GM13977 (cell line): ENCODE results near the gene CDX2.

Source experiments
- DNase-seq: peaks from one replicate; pipeline ENCODE4 v3.0.0; 2012; ENCODE audit warnings: low spot score
- in situ Hi-C: fragments of 300-500 bp; cut with MboI; formaldehyde crosslinking; loops from one replicate; pipeline ENCODE4 v1.12.0; 2022; ENCODE audit warnings: low sequenced_read_pairs, low pct_unique_long_range_greater_than_20kb, mixed read lengths, inconsistent platforms; ENCODE audit not compliant: unreplicated experiment
- TF ChIP-seq, protein P1 (sequence below): IDR thresholded peaks from 2 replicates; pipeline ENCODE4 v1.5.1; 2012; ENCODE audit warnings: mild to moderate bottlenecking, control low read depth; ENCODE audit not compliant: insufficient read depth; ENCODE audit errors: extremely low read depth, missing control alignments

CDX2 gene

DNA sequence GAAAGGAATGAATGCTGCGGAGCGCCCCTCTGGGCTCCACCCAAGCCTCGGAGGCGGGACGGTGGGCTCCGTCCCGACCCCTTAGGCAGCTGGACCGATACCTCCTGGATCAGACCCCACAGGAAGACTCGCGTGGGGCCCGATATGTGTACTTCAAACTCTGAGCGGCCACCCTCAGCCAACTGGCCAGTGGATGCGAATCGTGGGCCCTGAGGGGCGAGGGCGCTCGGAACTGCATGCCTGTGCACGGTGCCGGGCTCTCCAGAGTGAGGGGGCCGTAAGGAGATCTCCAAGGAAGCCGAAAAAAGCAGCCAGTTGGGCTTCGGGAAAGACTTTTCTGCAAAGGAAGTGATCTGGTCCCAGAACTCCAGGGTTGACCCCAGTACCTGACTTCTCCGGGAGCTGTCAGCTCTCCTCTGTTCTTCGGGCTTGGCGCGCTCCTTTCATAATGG is 40.7 kb downstream of the CDX2 start:
- DNase-seq, result no peak
- in situ Hi-C loops, result loop anchor here (5.0 kb wide), 1 partner anchor 44 kb away; no protein-coding TSS in a partner anchor
- TF ChIP-seq, protein P1, sequence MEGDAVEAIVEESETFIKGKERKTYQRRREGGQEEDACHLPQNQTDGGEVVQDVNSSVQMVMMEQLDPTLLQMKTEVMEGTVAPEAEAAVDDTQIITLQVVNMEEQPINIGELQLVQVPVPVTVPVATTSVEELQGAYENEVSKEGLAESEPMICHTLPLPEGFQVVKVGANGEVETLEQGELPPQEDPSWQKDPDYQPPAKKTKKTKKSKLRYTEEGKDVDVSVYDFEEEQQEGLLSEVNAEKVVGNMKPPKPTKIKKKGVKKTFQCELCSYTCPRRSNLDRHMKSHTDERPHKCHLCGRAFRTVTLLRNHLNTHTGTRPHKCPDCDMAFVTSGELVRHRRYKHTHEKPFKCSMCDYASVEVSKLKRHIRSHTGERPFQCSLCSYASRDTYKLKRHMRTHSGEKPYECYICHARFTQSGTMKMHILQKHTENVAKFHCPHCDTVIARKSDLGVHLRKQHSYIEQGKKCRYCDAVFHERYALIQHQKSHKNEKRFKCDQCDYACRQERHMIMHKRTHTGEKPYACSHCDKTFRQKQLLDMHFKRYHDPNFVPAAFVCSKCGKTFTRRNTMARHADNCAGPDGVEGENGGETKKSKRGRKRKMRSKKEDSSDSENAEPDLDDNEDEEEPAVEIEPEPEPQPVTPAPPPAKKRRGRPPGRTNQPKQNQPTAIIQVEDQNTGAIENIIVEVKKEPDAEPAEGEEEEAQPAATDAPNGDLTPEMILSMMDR, result no peak

DNA sequence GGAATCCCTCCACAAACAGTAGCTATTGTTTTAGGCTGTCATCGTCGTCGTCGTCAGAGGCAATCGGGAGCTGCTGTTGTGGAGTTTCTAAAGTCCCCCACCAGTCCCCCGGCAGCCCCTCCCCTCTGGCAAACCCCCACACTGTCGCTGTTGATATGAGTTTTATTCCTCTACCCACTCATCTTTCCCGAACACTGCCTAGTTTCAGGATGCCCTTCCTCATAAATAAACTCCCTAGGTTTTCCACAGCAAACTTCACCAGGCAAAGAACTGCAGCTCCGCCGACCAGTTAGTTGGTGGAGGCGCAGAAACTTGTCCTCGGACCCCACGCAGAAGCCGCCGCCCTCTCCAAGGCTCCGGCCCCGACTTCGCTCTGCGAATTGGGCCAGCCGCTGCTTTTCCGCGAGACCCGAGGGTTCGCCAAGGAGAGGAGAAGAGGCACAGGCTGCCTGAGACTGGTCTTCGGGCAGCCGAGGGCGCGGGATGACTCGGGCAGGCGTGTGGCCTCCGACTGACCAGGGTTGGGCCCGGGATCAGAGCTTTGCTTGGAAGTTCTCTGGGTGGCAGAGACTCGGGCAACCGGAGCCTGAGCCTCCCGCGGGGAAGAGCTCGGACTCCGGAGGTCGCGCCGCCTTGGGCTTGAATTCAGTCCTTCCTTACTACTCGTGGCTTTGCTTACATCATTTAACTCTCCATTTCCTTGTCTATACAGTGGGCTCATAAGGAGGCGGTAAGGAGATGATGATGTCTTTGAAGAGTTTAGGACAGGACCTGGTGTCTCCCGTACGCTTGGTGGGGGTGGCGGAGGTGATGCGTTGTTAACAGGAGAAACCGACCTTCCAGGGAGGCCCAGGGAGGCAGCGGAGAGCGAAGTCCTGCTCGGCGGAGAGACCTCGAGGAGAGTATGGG is 41.4 kb downstream of the CDX2 start:
- peak; percentile 43 for DNase-seq
- TF ChIP-seq, protein P1, result no peak
- in situ Hi-C loops, result loop anchor here (5.0 kb wide), 1 partner anchor 45 kb away; no protein-coding TSS in a partner anchor

DNA sequence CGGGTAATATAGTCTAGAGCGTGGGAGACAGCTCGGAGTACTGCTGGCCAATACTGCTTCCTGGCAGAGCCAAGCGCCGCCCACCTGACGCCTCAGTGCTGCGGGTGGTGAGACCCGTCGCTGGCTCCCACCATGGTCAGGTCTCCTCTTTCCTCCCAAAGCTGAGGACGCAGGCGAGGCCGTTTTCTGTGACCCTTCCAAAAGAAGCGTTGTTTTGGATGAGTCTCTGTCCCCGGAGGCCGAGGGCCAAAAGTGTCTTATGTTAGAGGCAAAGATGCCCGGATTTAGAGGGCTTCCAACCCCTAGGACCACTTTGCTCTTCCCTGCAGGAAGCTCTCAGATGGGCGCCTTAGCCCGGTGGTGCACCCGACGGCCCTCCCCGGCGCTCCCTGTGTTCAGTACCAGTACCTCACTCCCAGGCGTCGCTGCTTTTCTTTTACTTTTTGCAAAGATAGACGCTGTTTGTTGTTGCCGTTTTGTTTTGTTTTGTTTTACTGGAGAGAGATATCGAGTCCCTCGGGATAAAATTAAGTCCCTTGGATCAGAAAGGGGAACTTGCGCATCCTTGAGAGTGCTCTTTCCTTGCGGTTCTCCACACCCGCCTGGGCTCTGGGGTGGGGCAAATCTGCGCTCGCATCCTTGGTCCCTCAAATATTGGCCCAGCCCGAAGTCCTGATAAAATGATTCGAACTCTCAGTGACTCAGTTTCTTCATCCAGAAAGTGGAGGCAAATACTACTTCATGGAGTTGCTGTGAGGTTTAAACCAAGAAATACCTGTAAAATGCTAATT is 42.3 kb downstream of the CDX2 start:
- TF ChIP-seq, protein P1, result no peak
- peak; percentile 32 for DNase-seq
- in situ Hi-C loops, result loop anchor here (5.0 kb wide), 1 partner anchor 45 kb away; no protein-coding TSS in a partner anchor

DNA sequence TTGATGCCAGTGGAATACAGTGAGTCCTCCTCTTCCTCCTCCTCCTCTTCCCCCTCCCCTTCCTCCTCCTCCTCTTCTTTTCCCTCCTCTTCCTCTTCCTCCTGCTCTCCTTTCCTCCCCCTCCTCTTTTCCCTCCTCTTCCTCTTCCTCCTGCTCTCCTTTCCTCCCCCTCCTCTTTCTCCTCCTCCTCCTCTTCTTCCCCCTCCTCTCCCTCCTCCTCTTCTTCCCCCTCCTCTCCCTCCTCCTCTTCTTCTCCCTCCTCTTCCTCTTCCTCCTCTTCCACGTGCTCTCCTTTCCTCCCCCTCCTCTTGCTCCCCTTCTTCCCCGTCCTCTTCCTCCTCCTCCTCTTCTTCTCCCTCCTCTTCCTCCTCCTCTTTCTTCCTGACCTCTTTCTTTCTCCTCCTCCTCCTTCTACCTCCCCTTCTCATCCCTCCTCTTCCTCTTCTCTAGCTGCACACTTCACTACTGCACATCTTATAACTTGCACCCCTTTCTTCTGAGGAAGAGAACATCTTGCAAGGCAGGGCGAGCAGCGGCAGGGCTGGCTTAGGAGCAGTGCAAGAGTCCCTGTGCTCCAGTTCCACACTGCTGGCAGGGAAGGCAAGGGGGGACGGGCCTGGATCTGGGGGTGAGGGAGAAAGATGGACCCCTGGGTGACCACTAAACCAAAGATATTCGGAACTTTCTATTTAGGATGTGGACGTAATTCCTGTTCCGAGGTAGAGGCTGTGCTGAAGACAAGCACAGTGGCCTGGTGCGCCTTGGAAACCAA is 43.7 kb downstream of the CDX2 start:
- no peak for DNase-seq
- TF ChIP-seq, protein P1, result no peak
- in situ Hi-C loops, result loop anchor here (5.0 kb wide), 1 partner anchor 47 kb away; no protein-coding TSS in a partner anchor

DNA sequence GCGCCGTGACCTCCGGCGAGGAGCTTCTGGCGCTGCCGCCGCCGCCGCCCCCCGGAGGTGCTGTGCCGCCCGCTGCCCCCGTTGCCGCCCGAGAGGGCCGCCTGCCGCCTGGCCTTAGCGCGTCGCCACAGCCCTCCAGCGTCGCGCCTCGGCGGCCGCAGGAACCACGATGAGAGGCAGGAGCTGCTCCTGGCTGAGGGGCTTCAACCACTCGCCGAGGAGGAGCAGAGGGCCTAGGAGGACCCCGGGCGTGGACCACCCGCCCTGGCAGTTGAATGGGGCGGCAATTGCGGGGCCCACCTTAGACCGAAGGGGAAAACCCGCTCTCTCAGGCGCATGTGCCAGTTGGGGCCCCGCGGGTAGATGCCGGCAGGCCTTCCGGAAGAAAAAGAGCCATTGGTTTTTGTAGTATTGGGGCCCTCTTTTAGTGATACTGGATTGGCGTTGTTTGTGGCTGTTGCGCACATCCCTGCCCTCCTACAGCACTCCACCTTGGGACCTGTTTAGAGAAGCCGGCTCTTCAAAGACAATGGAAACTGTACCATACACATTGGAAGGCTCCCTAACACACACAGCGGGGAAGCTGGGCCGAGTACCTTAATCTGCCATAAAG is 44.5 kb downstream of the CDX2 start:
- in situ Hi-C loops, result loop anchor here (5.0 kb wide), 1 partner anchor 48 kb away; no protein-coding TSS in a partner anchor
- TF ChIP-seq, protein P1, result no peak
- DNase-seq, result peak; percentile 36
